ENCODE results near the gene CCDC9B.

The CCDC9B gene

GRCh38 chr15:40340740-40341400 lies at the start of gene CCDC9B:
Gene CCDC9B, minus strand, starts transcription at chr15:40340939. Its CDS starts 120 bp downstream, at chr15:40340819.
- Histone ChIP-seq H3K27me3 (ENCODE audit: control insufficient read depth, insufficient read depth, low read length) (no peaks in the 10 kb centered on the region), H2AFZ (peak within 1 kb of the TSS; percentile 23), H3K4me1 (peaks cover 23% of the 10 kb centered on the region), H3K27ac (peak within 1 kb of the TSS; percentile 92), H3K79me2 (peaks cover 12% of the 10 kb centered on the region), H3K4me3 (ENCODE audit: low read depth, low read length) (peak within 1 kb of the TSS; percentile 56), H3K9ac (no peak within 1 kb of the TSS), H3K4me2 (ENCODE audit: low read length) (peak within 1 kb of the TSS; percentile 76), H3K9me3 (ENCODE audit: control insufficient read depth, low read length) (no peaks in the 10 kb centered on the region), H3K36me3 (ENCODE audit: control insufficient read depth, insufficient read depth, low read length) (no peaks in the 10 kb centered on the region)
- TF ChIP-seq, protein P1, sequence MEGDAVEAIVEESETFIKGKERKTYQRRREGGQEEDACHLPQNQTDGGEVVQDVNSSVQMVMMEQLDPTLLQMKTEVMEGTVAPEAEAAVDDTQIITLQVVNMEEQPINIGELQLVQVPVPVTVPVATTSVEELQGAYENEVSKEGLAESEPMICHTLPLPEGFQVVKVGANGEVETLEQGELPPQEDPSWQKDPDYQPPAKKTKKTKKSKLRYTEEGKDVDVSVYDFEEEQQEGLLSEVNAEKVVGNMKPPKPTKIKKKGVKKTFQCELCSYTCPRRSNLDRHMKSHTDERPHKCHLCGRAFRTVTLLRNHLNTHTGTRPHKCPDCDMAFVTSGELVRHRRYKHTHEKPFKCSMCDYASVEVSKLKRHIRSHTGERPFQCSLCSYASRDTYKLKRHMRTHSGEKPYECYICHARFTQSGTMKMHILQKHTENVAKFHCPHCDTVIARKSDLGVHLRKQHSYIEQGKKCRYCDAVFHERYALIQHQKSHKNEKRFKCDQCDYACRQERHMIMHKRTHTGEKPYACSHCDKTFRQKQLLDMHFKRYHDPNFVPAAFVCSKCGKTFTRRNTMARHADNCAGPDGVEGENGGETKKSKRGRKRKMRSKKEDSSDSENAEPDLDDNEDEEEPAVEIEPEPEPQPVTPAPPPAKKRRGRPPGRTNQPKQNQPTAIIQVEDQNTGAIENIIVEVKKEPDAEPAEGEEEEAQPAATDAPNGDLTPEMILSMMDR (IDR thresholded peaks at IDR 0.05), result peak; percentile 7

- Histone ChIP-seq H3K9ac (no peak overlapping the region), H3K4me3 (ENCODE audit: low read depth, low read length) (no peak overlapping the region), H3K4me2 (ENCODE audit: low read length) (no peak overlapping the region), H3K4me1 (no peaks in the 10 kb centered on the region), H3K36me3 (ENCODE audit: control insufficient read depth, insufficient read depth, low read length) (no peaks in the 10 kb centered on the region), H3K79me2 (no peaks in the 10 kb centered on the region), H3K9me3 (ENCODE audit: control insufficient read depth, low read length) (no peaks in the 10 kb centered on the region), H3K27ac (no peak overlapping the region), H2AFZ (no peak overlapping the region), H3K27me3 (ENCODE audit: control insufficient read depth, insufficient read depth, low read length) (no peaks in the 10 kb centered on the region)
- TF ChIP-seq, protein P1 (IDR thresholded peaks at IDR 0.05), result no peak
Measured at GRCh38 chr15:40389824-40390595, 49.3 kb upstream of the CCDC9B start.

DNA sequence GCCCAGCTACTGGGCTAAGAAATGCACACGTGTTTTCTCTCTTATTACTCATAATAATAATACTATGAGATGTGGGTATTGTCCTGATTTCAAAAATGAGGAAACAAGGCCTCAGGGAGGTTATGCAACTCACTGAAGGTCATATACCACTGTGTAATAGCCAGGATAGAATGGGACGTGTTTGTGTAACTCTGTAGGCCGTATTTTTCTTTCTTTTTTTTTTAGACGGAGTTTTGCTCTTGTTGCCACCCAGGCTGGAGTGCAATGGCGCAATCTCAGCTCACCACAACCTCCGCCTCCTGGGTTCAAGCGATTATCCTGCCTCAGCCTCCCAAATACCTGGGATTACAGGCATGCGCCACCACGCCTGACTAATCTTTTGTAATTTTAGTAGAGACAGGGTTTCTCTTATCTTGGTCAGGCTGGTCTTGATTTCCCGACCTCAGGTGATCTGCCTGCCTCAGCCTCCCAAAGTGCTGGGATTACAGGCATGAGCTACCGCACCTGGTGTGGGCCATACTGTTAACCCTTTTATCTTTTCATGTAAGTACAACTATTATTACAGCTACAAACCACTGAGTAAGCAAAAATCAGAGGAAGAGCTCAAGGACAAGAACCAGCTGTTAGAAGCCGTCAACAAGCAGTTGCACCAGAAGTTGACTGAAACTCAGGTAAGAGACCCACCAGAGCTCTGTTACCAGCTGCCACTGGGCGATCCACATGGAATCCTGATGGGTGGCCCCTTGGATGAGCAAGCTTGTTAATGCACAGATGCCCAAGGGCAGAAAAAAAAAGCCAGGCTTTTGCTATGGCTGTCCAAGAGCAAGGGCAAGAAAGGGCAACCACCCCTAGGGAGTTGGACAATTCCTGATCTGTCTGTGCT lies 48.4 kb upstream of the CCDC9B start:
- Histone ChIP-seq H2AFZ (no peak overlapping the region), H3K27ac (no peak overlapping the region), H3K36me3 (ENCODE audit: control insufficient read depth, insufficient read depth, low read length) (no peaks in the 10 kb centered on the region), H3K79me2 (no peaks in the 10 kb centered on the region), H3K4me1 (no peaks in the 10 kb centered on the region), H3K27me3 (ENCODE audit: control insufficient read depth, insufficient read depth, low read length) (no peaks in the 10 kb centered on the region), H3K4me3 (ENCODE audit: low read depth, low read length) (no peak overlapping the region), H3K9me3 (ENCODE audit: control insufficient read depth, low read length) (no peaks in the 10 kb centered on the region), H3K4me2 (ENCODE audit: low read length) (no peak overlapping the region), H3K9ac (no peak overlapping the region)
- TF ChIP-seq, protein P1 (IDR thresholded peaks at IDR 0.05), result no peak

DNA sequence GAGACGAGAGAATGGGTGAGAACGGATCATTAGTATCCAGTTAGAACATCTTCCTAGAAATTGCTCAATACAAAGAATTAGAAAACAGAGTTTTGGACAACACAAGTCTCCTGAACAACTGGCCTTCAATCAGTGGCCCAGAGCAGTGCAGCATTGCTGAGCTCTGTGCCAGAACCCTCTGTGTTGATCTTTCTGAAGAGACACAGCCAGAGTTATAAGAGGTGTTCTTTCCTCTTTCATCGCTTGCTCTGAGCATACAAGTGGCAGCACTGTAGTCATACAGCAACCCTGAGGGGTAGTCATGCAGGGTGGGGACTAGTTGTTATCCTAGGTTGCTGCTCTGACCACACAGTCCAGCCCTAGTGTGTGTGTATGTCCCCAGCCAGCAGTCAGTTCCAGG lies 45.7 kb upstream of the CCDC9B start:
- no peaks in the 10 kb centered on the region for H3K79me2 ChIP-seq
- H3K9ac ChIP-seq, result no peak overlapping the region
- H3K4me1 ChIP-seq, result no peaks in the 10 kb centered on the region
- no peak overlapping the region for H2AFZ ChIP-seq
- no peaks in the 10 kb centered on the region for H3K9me3 ChIP-seq (ENCODE audit: control insufficient read depth, low read length)
- H3K27ac ChIP-seq, result no peak overlapping the region
- H3K4me2 ChIP-seq (ENCODE audit: low read length), result no peak overlapping the region
- TF ChIP-seq, protein P1 (IDR thresholded peaks at IDR 0.05), result no peak
- H3K4me3 ChIP-seq (ENCODE audit: low read depth, low read length), result no peak overlapping the region
- no peaks in the 10 kb centered on the region for H3K36me3 ChIP-seq (ENCODE audit: control insufficient read depth, insufficient read depth, low read length)
- H3K27me3 ChIP-seq (ENCODE audit: control insufficient read depth, insufficient read depth, low read length), result no peaks in the 10 kb centered on the region

All from parathyroid adenoma (tissue), 2 donors.